Stimulated activated CD4-positive, alpha-beta T cell treated with anti-CD3 and anti-CD28 coated beads, Interleukin-15, amount 100 ng/mL, for 24 hours (primary cell): ENCODE results near the gene FAM131C.
A peak's percentile ranks its signal among the peaks of the same experiment; 100 is the strongest.
"Not testable (repeated sequence)": the region's sequence is repeated elsewhere in the genome, so short reads cannot be mapped to it uniquely, and the experiment has no call there.

ENCODE experiments used
- DNase-seq: peaks from one replicate; pipeline ENCODE4 v3.0.0-alpha.2; 2020

The FAM131C gene

GRCh38 chr1:16031551-16031950 is 41.9 kb downstream of the FAM131C start:
- no peak for DNase-seq

- DNase-seq: no peak
Measured at GRCh38 chr1:16029288-16029687, 44.2 kb downstream of the FAM131C start.

GRCh38 chr1:16029003-16029268 is 44.5 kb downstream of the FAM131C start:
- not testable (repeated sequence) for DNase-seq

- no peak for DNase-seq
Measured at GRCh38 chr1:16028237-16029002, 45.0 kb downstream of the FAM131C start.

- DNase-seq: peak; percentile 44
Measured at GRCh38 chr1:16026723-16027484, 46.5 kb downstream of the FAM131C start.

- not testable (repeated sequence) for DNase-seq
Measured at GRCh38 chr1:16026302-16026701, 47.1 kb downstream of the FAM131C start.

- DNase-seq: no peak
Measured at GRCh38 chr1:16023050-16023653, 50.3 kb downstream of the FAM131C start.

- DNase-seq: no peak
Measured at GRCh38 chr1:16022393-16022792, 51.1 kb downstream of the FAM131C start.

- no peak for DNase-seq
Measured at GRCh38 chr1:16021681-16022080, 51.8 kb downstream of the FAM131C start, which contains the start of gene CLCNKA. TSS of gene CLCNKA (plus strand) at chr1:16022036. CDS start at chr1:16022620, 584 bp downstream.

- DNase-seq: not testable (repeated sequence)
Measured at GRCh38 chr1:16020878-16021277, 52.6 kb downstream of the FAM131C start.

- no peak for DNase-seq
Measured at GRCh38 chr1:16020325-16020724, 53.1 kb downstream of the FAM131C start.

GRCh38 chr1:16019644-16020277 is 53.7 kb downstream of the FAM131C start:
- DNase-seq: no peak

- DNase-seq: no peak
Measured at GRCh38 chr1:16018749-16019643, 54.5 kb downstream of the FAM131C start.

- no peak for DNase-seq
Measured at GRCh38 chr1:16018308-16018707, 55.1 kb downstream of the FAM131C start.

- DNase-seq: no peak
Measured at GRCh38 chr1:16017461-16018303, 55.8 kb downstream of the FAM131C start, which contains the start of gene HSPB7. TSS of gene HSPB7 (minus strand) at chr1:16018043. CDS start at chr1:16017963, 80 bp downstream.

GRCh38 chr1:16017076-16017460 is 56.4 kb downstream of the FAM131C start:
- DNase-seq: no peak

GRCh38 chr1:16015960-16016901 is 57.2 kb downstream of the FAM131C start:
- no peak for DNase-seq

GRCh38 chr1:16015491-16015890 is 58.0 kb downstream of the FAM131C start:
- DNase-seq: no peak

- DNase-seq: no peak
Measured at GRCh38 chr1:16014509-16015482, 58.7 kb downstream of the FAM131C start.
